HepG2 (cell line): ENCODE measurements around the gene ZNF48. TPM values are rescaled to one million over a fixed set of nuclear protein-coding genes. Genes with fewer than 3 reads are reported as not detected.

ENCODE experiments used
- ASH2L ChIP-seq: fragments of 300-600, 200-600 bp; sonication (generic); IDR thresholded peaks from 2 replicates; pipeline ENCODE4 v1.7.0; 2017; ENCODE audit warnings: low read depth, mild to moderate bottlenecking, moderate library complexity, mixed read lengths, low read length; ENCODE audit not compliant: insufficient read length
- NFE2 ChIP-seq: sonication (generic); formaldehyde crosslinking; IDR thresholded peaks from 2 replicates; pipeline ENCODE4 v1.4.0; 2020; ENCODE audit warnings: missing genetic modification reagents
- SIN3B ChIP-seq: fragments of 150-350 bp; IDR thresholded peaks from 2 replicates; pipeline ENCODE4 v1.6.1; 2014; ENCODE audit warnings: low read length
- TBX2 ChIP-seq: sonication (generic); formaldehyde crosslinking; IDR thresholded peaks from 2 replicates; pipeline ENCODE4 v1.5.0; 2020; ENCODE audit warnings: missing genetic modification reagents, mild to moderate bottlenecking, borderline replicate concordance
- ZNF138 ChIP-seq: sonication (generic); formaldehyde crosslinking; IDR thresholded peaks from 2 replicates; pipeline ENCODE4 v1.5.0; 2020; ENCODE audit warnings: mild to moderate bottlenecking, low read depth, missing genetic modification reagents
- ZNF672 ChIP-seq: sonication (generic); formaldehyde crosslinking; IDR thresholded peaks from 2 replicates; pipeline ENCODE4 v1.8.1; 2022; ENCODE audit warnings: missing genetic modification reagents
- ZNF747 ChIP-seq: sonication (generic); formaldehyde crosslinking; IDR thresholded peaks from 2 replicates; pipeline ENCODE4 v1.8.1; 2023; ENCODE audit warnings: missing genetic modification reagents, mild to moderate bottlenecking, borderline replicate concordance
- ZNF773 ChIP-seq: sonication (generic); formaldehyde crosslinking; IDR thresholded peaks from 2 replicates; pipeline ENCODE4 v1.4.0; 2020; ENCODE audit warnings: missing genetic modification reagents, borderline replicate concordance
- ZNF839 ChIP-seq: sonication (generic); formaldehyde crosslinking; IDR thresholded peaks from 2 replicates; pipeline ENCODE4 v1.4.0; 2020; ENCODE audit warnings: missing genetic modification reagents, mild to moderate bottlenecking, borderline replicate concordance
- polyA plus RNA-seq, 8 experiments: library from polyadenylated mRNA; depleted of rRNA in 3 of 8; stranded (reverse) in 7 of 8; unstranded in 1 of 8; fragments of >200 nt; fragmentation: Illumina TruSeq in 4 of 8; extraction: Trizol in 4 of 8; gene quantifications; 2 replicates each; pipeline versions ENCODE4 v1.2.1 to v1.2.3, GENCODE V29; 2011 to 2016; ENCODE audit warnings: low read depth in 4 of 8, missing spikeins in 1 of 8, mixed read lengths in 1 of 8; ENCODE audit not compliant: insufficient read depth in 1 of 8
- total RNA-seq, 5 experiments: library from RNA; depleted of rRNA; stranded (reverse); fragments of >200 nt; fragmentation: Illumina TruSeq; extraction: Trizol; gene quantifications; 2 replicates each; pipeline ENCODE4 v1.2.3, GENCODE V29; 2016; ENCODE audit warnings: low read depth in 1 of 5
- TF ChIP-seq, protein P1 (sequence below): sonication (generic); formaldehyde crosslinking; conservative IDR thresholded peaks from 2 replicates; pipeline ENCODE4 v1.4.0; 2020; ENCODE audit warnings: missing genetic modification reagents
- TF ChIP-seq, protein P2 (sequence below): sonication (generic); formaldehyde crosslinking; IDR thresholded peaks from 2 replicates; pipeline ENCODE4 v1.5.0; 2020; ENCODE audit warnings: mild to moderate bottlenecking, missing genetic modification reagents
- TF ChIP-seq, protein P3 (sequence below): sonication (generic); formaldehyde crosslinking; IDR thresholded peaks from 2 replicates; pipeline ENCODE4 v1.4.0; 2020; ENCODE audit warnings: missing genetic modification reagents
- TF ChIP-seq, protein P4 (sequence below): sonication (generic); formaldehyde crosslinking; IDR thresholded peaks from 2 replicates; pipeline ENCODE4 v1.9.0; 2021; ENCODE audit warnings: missing genetic modification reagents, borderline replicate concordance
- TF ChIP-seq, protein P5 (sequence below): IDR thresholded peaks from 2 replicates; pipeline ENCODE4 v1.6.1; 2016; ENCODE audit warnings: control low read depth

The ZNF48 gene
- total and polyA plus RNA-seq, 2 of the 13 experiments (the other 11 are each of a cell fraction or from before 2014, with no cell fraction given): 9.9 to 12.3 TPM

DNA sequence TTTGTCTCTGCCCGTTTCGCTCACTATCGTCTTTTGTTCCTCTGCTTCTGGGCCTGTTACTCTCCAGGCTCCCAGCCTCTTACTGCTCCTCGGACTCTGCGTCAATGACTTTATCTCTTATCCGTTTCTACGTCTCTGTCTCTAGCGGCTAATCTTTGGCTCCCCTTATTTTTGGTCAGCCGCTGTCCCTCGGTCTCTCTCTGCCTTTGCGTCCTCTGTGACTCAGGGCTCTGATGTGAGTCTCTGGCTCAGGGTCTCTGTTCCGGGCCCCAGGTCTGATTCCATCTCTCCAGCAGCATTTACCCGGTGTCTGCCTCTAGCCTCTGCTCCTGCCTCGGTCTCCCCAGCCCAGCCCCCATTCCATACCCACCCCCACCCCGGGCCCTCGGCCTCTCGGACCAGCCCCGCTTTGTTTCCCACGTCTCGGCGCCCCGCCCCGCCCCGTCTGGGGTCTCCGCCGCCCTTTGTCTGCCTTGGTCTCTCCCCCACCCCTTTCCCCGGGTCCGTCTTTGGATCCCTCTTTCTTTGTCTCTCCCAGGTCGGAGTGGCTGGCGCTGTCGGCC is 547 bp upstream of the ZNF48 start (continued):
- TF ChIP-seq, protein P1, sequence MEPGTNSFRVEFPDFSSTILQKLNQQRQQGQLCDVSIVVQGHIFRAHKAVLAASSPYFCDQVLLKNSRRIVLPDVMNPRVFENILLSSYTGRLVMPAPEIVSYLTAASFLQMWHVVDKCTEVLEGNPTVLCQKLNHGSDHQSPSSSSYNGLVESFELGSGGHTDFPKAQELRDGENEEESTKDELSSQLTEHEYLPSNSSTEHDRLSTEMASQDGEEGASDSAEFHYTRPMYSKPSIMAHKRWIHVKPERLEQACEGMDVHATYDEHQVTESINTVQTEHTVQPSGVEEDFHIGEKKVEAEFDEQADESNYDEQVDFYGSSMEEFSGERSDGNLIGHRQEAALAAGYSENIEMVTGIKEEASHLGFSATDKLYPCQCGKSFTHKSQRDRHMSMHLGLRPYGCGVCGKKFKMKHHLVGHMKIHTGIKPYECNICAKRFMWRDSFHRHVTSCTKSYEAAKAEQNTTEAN (CRISPR knock-in tag): no peak
- 0 out of 2 replicates have a peak, but pooled peaks have one; percentile 32 for TF ChIP-seq ZNF839 (CRISPR knock-in tag)
- TF ChIP-seq ZNF773 (CRISPR knock-in tag): 0 out of 2 replicates have a peak, but pooled peaks have one; percentile 70
- TF ChIP-seq ASH2L: peak; percentile 18
- peak; percentile 53; the same call in 1 of the 2 replicates for TF ChIP-seq ZNF138 (CRISPR knock-in tag)
- 0 out of 2 replicates have a peak, but pooled peaks have one; percentile 10 for TF ChIP-seq ZNF672 (CRISPR knock-in tag)
- TF ChIP-seq, protein P2, sequence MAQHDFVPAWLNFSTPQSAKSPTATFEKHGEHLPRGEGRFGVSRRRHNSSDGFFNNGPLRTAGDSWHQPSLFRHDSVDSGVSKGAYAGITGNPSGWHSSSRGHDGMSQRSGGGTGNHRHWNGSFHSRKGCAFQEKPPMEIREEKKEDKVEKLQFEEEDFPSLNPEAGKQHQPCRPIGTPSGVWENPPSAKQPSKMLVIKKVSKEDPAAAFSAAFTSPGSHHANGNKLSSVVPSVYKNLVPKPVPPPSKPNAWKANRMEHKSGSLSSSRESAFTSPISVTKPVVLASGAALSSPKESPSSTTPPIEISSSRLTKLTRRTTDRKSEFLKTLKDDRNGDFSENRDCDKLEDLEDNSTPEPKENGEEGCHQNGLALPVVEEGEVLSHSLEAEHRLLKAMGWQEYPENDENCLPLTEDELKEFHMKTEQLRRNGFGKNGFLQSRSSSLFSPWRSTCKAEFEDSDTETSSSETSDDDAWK (CRISPR knock-in tag): no peak
- TF ChIP-seq, protein P3, sequence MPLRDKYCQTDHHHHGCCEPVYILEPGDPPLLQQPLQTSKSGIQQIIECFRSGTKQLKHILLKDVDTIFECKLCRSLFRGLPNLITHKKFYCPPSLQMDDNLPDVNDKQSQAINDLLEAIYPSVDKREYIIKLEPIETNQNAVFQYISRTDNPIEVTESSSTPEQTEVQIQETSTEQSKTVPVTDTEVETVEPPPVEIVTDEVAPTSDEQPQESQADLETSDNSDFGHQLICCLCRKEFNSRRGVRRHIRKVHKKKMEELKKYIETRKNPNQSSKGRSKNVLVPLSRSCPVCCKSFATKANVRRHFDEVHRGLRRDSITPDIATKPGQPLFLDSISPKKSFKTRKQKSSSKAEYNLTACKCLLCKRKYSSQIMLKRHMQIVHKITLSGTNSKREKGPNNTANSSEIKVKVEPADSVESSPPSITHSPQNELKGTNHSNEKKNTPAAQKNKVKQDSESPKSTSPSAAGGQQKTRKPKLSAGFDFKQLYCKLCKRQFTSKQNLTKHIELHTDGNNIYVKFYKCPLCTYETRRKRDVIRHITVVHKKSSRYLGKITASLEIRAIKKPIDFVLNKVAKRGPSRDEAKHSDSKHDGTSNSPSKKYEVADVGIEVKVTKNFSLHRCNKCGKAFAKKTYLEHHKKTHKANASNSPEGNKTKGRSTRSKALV (CRISPR knock-in tag): peak; percentile 63; the same call in 1 of the 2 replicates
- TF ChIP-seq, protein P4, sequence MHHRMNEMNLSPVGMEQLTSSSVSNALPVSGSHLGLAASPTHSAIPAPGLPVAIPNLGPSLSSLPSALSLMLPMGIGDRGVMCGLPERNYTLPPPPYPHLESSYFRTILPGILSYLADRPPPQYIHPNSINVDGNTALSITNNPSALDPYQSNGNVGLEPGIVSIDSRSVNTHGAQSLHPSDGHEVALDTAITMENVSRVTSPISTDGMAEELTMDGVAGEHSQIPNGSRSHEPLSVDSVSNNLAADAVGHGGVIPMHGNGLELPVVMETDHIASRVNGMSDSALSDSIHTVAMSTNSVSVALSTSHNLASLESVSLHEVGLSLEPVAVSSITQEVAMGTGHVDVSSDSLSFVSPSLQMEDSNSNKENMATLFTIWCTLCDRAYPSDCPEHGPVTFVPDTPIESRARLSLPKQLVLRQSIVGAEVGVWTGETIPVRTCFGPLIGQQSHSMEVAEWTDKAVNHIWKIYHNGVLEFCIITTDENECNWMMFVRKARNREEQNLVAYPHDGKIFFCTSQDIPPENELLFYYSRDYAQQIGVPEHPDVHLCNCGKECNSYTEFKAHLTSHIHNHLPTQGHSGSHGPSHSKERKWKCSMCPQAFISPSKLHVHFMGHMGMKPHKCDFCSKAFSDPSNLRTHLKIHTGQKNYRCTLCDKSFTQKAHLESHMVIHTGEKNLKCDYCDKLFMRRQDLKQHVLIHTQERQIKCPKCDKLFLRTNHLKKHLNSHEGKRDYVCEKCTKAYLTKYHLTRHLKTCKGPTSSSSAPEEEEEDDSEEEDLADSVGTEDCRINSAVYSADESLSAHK (CRISPR knock-in tag): no peak
- no peak for TF ChIP-seq NFE2 (CRISPR knock-in tag)
- peak; percentile 51 for TF ChIP-seq TBX2 (CRISPR knock-in tag)
- TF ChIP-seq SIN3B: peak; percentile 7; the same call in 1 of the 2 replicates
- 0 out of 2 replicates have a peak, but pooled peaks have one; percentile 18 for TF ChIP-seq ZNF747 (CRISPR knock-in tag)
- TF ChIP-seq, protein P5, sequence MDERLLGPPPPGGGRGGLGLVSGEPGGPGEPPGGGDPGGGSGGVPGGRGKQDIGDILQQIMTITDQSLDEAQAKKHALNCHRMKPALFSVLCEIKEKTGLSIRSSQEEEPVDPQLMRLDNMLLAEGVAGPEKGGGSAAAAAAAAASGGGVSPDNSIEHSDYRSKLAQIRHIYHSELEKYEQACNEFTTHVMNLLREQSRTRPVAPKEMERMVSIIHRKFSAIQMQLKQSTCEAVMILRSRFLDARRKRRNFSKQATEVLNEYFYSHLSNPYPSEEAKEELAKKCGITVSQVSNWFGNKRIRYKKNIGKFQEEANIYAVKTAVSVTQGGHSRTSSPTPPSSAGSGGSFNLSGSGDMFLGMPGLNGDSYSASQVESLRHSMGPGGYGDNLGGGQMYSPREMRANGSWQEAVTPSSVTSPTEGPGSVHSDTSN (CRISPR knock-in tag): no peak
